Upper lobe of right lung (tissue), 1 donor: Measurements from ENCODE around the gene PPP2R5D. TPM values are rescaled to one million over a fixed set of nuclear protein-coding genes. Genes with fewer than 3 reads are reported as not detected.
"Not testable (repeated sequence)": the region's sequence is repeated elsewhere in the genome, so short reads cannot be mapped to it uniquely, and the experiment has no call there.

ENCODE experiments used
- ATAC-seq: fragments of 200-7000 bp; cut with Tn5 transposase; one replicate; pipeline ENCODE4 v1.9.1; 2020; ENCODE audit warnings: mild to moderate bottlenecking, moderate library complexity
- DNase-seq: peaks from one replicate; pipeline ENCODE4 v3.0.0-alpha.2; 2020
- H3K27ac ChIP-seq: fragments of 200-600 bp; one replicate; pipeline ENCODE4 v1.8.0; 2022
- H3K27me3 ChIP-seq: fragments of 200-600 bp; one replicate; pipeline ENCODE4 v1.8.0; 2022; ENCODE audit warnings: mild to moderate bottlenecking
- H3K36me3 ChIP-seq: fragments of 200-600 bp; one replicate; pipeline ENCODE4 v1.8.0; 2022
- H3K4me1 ChIP-seq: fragments of 200-600 bp; one replicate; pipeline ENCODE4 v1.8.0; 2022
- H3K4me3 ChIP-seq: fragments of 200-600 bp; one replicate; pipeline ENCODE4 v1.8.0; 2022; ENCODE audit warnings: mild to moderate bottlenecking
- H3K9me3 ChIP-seq: fragments of 200-600 bp; one replicate; pipeline ENCODE4 v1.8.0; 2022
- CTCF ChIP-seq: fragments of 200-600 bp; IDR thresholded peaks from one replicate; pipeline ENCODE4 v1.8.0; 2022; ENCODE audit warnings: antibody characterized with exemption
- intact Hi-C: fragments of 100-400 bp; cut with DNase I; formaldehyde crosslinking; loops from one replicate; pipeline ENCODE4 v1.11.0; 2022
- total RNA-seq: library from RNA; stranded (reverse); fragmentation: NEBNext Ultra II Directional; extraction: Animal tissue kit (Norgen Biotek cat#: 25700); gene quantifications from one replicate; pipeline ENCODE4 v1.2.1, GENCODE V29; 2021
- donor health status: DM: no; HTN: yes; CAD: no; lungs with severe emphysema.

PPP2R5D gene
- total RNA-seq, 1 donor from 2014 or later: 24.1 TPM

GRCh38 chr6:43040542-43041257 lies 56.3 kb downstream of the PPP2R5D start:
- no peak for DNase-seq
- no peak for TF ChIP-seq CTCF
- Histone ChIP-seq H3K4me3 (no peak overlapping the region), H3K36me3 (peaks cover 71% of the 10 kb centered on the region), H3K27ac (no peak overlapping the region), H3K27me3 (no peaks in the 10 kb centered on the region), H3K9me3 (no peaks in the 10 kb centered on the region), H3K4me1 (no peaks in the 10 kb centered on the region)
- ATAC-seq: no peak
- intact Hi-C loops: no loop called here

GRCh38 chr6:43041475-43041874 lies 57.1 kb downstream of the PPP2R5D start:
- intact Hi-C loops, H3K9me3 ChIP-seq, DNase-seq, H3K4me1 ChIP-seq, H3K4me3 ChIP-seq, H3K27me3 ChIP-seq, H3K27ac ChIP-seq, ATAC-seq: not testable (repeated sequence)
- H3K36me3 ChIP-seq: peaks cover 72% of the 10 kb centered on the region

- TF ChIP-seq CTCF: no peak
- Histone ChIP-seq H3K27me3 (no peaks in the 10 kb centered on the region), H3K36me3 (peaks cover 70% of the 10 kb centered on the region), H3K27ac (no peak overlapping the region), H3K9me3 (no peaks in the 10 kb centered on the region), H3K4me1 (no peaks in the 10 kb centered on the region), H3K4me3 (no peak overlapping the region)
- no peak for ATAC-seq
- intact Hi-C loops: no loop called here
- no peak for DNase-seq
Measured at GRCh38 chr6:43043310-43043709, 58.9 kb downstream of the PPP2R5D start.

GRCh38 chr6:43045371-43045930 lies 61.1 kb downstream of the PPP2R5D start:
- Histone ChIP-seq H3K36me3 (peaks cover 70% of the 10 kb centered on the region), H3K27ac (no peak overlapping the region), H3K4me1 (no peaks in the 10 kb centered on the region), H3K27me3 (no peaks in the 10 kb centered on the region), H3K9me3 (no peaks in the 10 kb centered on the region), H3K4me3 (no peak overlapping the region)
- ATAC-seq (no peak), DNase-seq (no peak)
- no peak for TF ChIP-seq CTCF
- intact Hi-C loops: no loop called here

GRCh38 chr6:43047998-43048397 lies 63.6 kb downstream of the PPP2R5D start:
- no peak overlapping the region for H3K27ac ChIP-seq
- no peaks in the 10 kb centered on the region for H3K9me3 ChIP-seq
- H3K4me3 ChIP-seq: no peak overlapping the region
- no peak for TF ChIP-seq CTCF
- H3K4me1 ChIP-seq: peaks cover 11% of the 10 kb centered on the region
- H3K36me3 ChIP-seq: peaks cover 56% of the 10 kb centered on the region
- no peaks in the 10 kb centered on the region for H3K27me3 ChIP-seq
- intact Hi-C loops: no loop called here
- ATAC-seq (no peak), DNase-seq (no peak)

DNA sequence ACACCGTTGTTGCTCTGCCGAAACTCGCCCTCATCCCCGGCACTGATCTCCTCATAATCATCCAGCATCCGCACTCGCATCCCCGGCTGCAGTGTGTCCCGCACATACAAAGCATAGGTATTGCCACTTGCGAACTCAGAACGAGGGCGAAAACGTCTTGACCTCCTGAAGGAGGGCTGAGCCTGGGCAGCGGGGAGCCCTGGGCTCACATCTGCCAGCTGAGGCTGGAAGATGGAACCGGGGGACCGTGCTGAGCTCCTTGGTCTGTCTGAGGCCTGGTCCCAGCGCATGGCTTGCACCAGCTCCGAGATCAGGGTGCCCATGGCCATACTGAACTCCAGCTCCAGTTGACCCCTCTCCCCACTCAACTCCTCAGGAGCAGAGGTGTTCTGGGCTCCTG lies 66.6 kb downstream of the PPP2R5D start:
- no peaks in the 10 kb centered on the region for H3K9me3 ChIP-seq
- peaks cover 17% of the 10 kb centered on the region for H3K4me1 ChIP-seq
- DNase-seq (no peak), ATAC-seq (no peak)
- TF ChIP-seq CTCF: no peak
- no peak overlapping the region for H3K27ac ChIP-seq
- H3K27me3 ChIP-seq: no peaks in the 10 kb centered on the region
- H3K4me3 ChIP-seq: no peak overlapping the region
- intact Hi-C loops: no loop called here
- peaks cover 47% of the 10 kb centered on the region for H3K36me3 ChIP-seq
